Liver (tissue), 9 donors: ENCODE data around the gene GDI1. TPM values are rescaled to one million over a fixed set of nuclear protein-coding genes. Genes with fewer than 3 reads are reported as not detected.

Source experiments
- DNase-seq: peaks from one replicate; pipeline ENCODE4 v3.0.0-alpha.2; 2017; ENCODE audit warnings: low spot score
- H3K27ac ChIP-seq, 2 donors: one replicate each; pipeline ENCODE4 v1.7.0; 2013; ENCODE audit warnings: inconsistent platforms in 2 of 2, low read length in 2 of 2, control low read depth in 1 of 2, low read depth in 1 of 2, mild to moderate bottlenecking in 1 of 2
- H3K27me3 ChIP-seq, 4 donors: one replicate each; pipeline versions ENCODE4 v1.6.1 to v1.7.0; 2013; ENCODE audit warnings: low read length in 3 of 4, inconsistent platforms in 1 of 4, mild to moderate bottlenecking in 1 of 4, moderate library complexity in 1 of 4; ENCODE audit not compliant: control insufficient read depth in 4 of 4, insufficient read depth in 4 of 4
- H3K36me3 ChIP-seq, 4 donors: one replicate each; pipeline versions ENCODE4 v1.6.1 to v1.7.0; 2013; ENCODE audit warnings: low read length in 3 of 4, mild to moderate bottlenecking in 3 of 4, low read depth in 1 of 4, moderate library complexity in 1 of 4; ENCODE audit not compliant: control insufficient read depth in 4 of 4, insufficient read depth in 3 of 4
- H3K4me1 ChIP-seq, 4 donors: one replicate each; pipeline versions ENCODE4 v1.6.1 to v1.7.0; 2013; ENCODE audit warnings: low read length in 3 of 4, mild to moderate bottlenecking in 3 of 4, moderate library complexity in 1 of 4; ENCODE audit not compliant: control insufficient read depth in 4 of 4, insufficient read depth in 4 of 4
- H3K4me3 ChIP-seq, 3 donors: one replicate each; pipeline versions ENCODE4 v1.6.1 to v1.7.0; 2013; ENCODE audit warnings: low read length in 3 of 3, control low read depth in 1 of 3, low read depth in 1 of 3, mild to moderate bottlenecking in 1 of 3
- H3K9ac ChIP-seq, 2 donors: one replicate each; pipeline ENCODE4 v1.7.0; 2013; ENCODE audit warnings: low read length in 2 of 2, mild to moderate bottlenecking in 2 of 2, moderate library complexity in 2 of 2, control low read depth in 1 of 2, low read depth in 1 of 2
- H3K9me3 ChIP-seq, 4 donors: one replicate each; pipeline versions ENCODE4 v1.6.1 to v1.7.0; 2013; ENCODE audit warnings: low read length in 3 of 4; ENCODE audit not compliant: control insufficient read depth in 4 of 4
- EGR1 ChIP-seq, 2 donors: IDR thresholded peaks; 2 replicates each; pipeline ENCODE4 v1.6.1; 2016 to 2018; ENCODE audit warnings: antibody characterized with exemption in 2 of 2, low read depth in 2 of 2
- FOXA1 ChIP-seq: IDR thresholded peaks from 2 replicates; pipeline ENCODE4 v1.6.1; 2016; ENCODE audit warnings: antibody characterized with exemption
- FOXA2 ChIP-seq: IDR thresholded peaks from 2 replicates; pipeline ENCODE4 v1.6.1; 2016; ENCODE audit warnings: antibody characterized with exemption
- GABPA ChIP-seq, 2 donors: IDR thresholded peaks in 1 of 2; conservative IDR thresholded peaks in 1 of 2; 2 replicates each; pipeline ENCODE4 v1.6.1; 2016; ENCODE audit warnings: antibody characterized with exemption in 2 of 2, mild to moderate bottlenecking in 1 of 2, moderate library complexity in 1 of 2
- HNF4A ChIP-seq, 2 donors: conservative IDR thresholded peaks; 2 replicates each; pipeline ENCODE4 v1.6.1; 2016; ENCODE audit warnings: antibody characterized with exemption in 2 of 2, mild to moderate bottlenecking in 2 of 2
- HNF4G ChIP-seq: IDR thresholded peaks from 2 replicates; pipeline ENCODE4 v1.6.1; 2016; ENCODE audit warnings: antibody characterized with exemption
- JUND ChIP-seq, 2 donors: IDR thresholded peaks; 2 replicates each; pipeline ENCODE4 v1.6.1; 2016; ENCODE audit warnings: antibody characterized with exemption in 2 of 2
- MAX ChIP-seq: IDR thresholded peaks from 2 replicates; pipeline ENCODE4 v1.6.1; 2016; ENCODE audit warnings: antibody characterized with exemption
- NR2F2 ChIP-seq: IDR thresholded peaks from 2 replicates; pipeline ENCODE4 v1.6.1; 2016; ENCODE audit warnings: antibody characterized with exemption
- RAD21 ChIP-seq, 2 donors: IDR thresholded peaks; 2 replicates each; pipeline ENCODE4 v1.6.1; 2016; ENCODE audit warnings: antibody characterized with exemption in 2 of 2, mild to moderate bottlenecking in 2 of 2
- REST ChIP-seq: IDR thresholded peaks from 2 replicates; pipeline ENCODE4 v1.6.1; 2016; ENCODE audit warnings: antibody characterized with exemption, mild to moderate bottlenecking
- RXRA ChIP-seq, 2 donors: IDR thresholded peaks; 2 replicates each; pipeline ENCODE4 v1.6.1; 2017 to 2018; ENCODE audit warnings: antibody characterized with exemption in 2 of 2, mild to moderate bottlenecking in 1 of 2
- SP1 ChIP-seq: IDR thresholded peaks from 2 replicates; pipeline ENCODE4 v1.6.1; 2018; ENCODE audit warnings: antibody characterized with exemption, mild to moderate bottlenecking
- TAF1 ChIP-seq: conservative IDR thresholded peaks from 2 replicates; pipeline ENCODE4 v1.6.1; 2016; ENCODE audit warnings: antibody characterized with exemption, mild to moderate bottlenecking
- YY1 ChIP-seq: IDR thresholded peaks from 2 replicates; pipeline ENCODE4 v1.6.1; 2016; ENCODE audit warnings: antibody characterized with exemption, mild to moderate bottlenecking
- WGBS: extraction: QIAGEN DNeasy Blood & Tissue Kit; methylation state at CpG from one replicate; pipeline ENCODE4 v1.1.7; 2013; 5-methylcytosine and 5-hydroxymethylcytosine counted together
- polyA plus RNA-seq, 2 donors: library from polyadenylated mRNA; stranded (reverse) in 1 of 2; unstranded in 1 of 2; fragments of 200-250 nt in 1 of 2; fragments of >200 nt in 1 of 2; fragmentation: Nextera tagmentation in 1 of 2; extraction: Ambion mirVana in 1 of 2; gene quantifications; one replicate each; pipeline versions ENCODE4 v1.2.1 to v1.2.3, GENCODE V29; 2013 to 2015
- total RNA-seq, 2 donors: library from RNA; depleted of rRNA; stranded (reverse); fragments of >200 nt; gene quantifications; one replicate each; pipeline ENCODE4 v1.2.3, GENCODE V29; 2014
- TF ChIP-seq, protein P1 (sequence below): fragments of 150-350 bp; IDR thresholded peaks from 2 replicates; pipeline ENCODE4 v1.5.1; 2017; ENCODE audit warnings: improper control_type of control experiment, low read depth, low read length; ENCODE audit not compliant: missing input control
- TF ChIP-seq, protein P2 (sequence below): IDR thresholded peaks from 2 replicates; pipeline ENCODE4 v1.6.1; 2016; ENCODE audit warnings: antibody characterized with exemption
- TF ChIP-seq, protein P3 (sequence below): IDR thresholded peaks from 2 replicates; pipeline ENCODE4 v1.6.1; 2016; ENCODE audit warnings: antibody characterized with exemption
- donor health status: healthy.
- donor health status: healthy.
- donor health status: healthy.
- donor health status: healthy.
- donor health status: healthy.

GDI1 gene
- total and polyA plus RNA-seq, 4 donors = 12.8 to 35.6 (median 20.5) TPM

GRCh38 chrX:154435171-154435733, 1.7 kb upstream of the GDI1 start:
- TF ChIP-seq SP1 (no peak), MAX (no peak), FOXA2 (no peak), RAD21 (IDR thresholded peaks at IDR 0.05) (no peak), HNF4G (no peak), EGR1 (IDR thresholded peaks at IDR 0.05; ENCODE audit: low read depth in 2 of 2) (no peak), FOXA1 (no peak)
- TF ChIP-seq, protein P1, sequence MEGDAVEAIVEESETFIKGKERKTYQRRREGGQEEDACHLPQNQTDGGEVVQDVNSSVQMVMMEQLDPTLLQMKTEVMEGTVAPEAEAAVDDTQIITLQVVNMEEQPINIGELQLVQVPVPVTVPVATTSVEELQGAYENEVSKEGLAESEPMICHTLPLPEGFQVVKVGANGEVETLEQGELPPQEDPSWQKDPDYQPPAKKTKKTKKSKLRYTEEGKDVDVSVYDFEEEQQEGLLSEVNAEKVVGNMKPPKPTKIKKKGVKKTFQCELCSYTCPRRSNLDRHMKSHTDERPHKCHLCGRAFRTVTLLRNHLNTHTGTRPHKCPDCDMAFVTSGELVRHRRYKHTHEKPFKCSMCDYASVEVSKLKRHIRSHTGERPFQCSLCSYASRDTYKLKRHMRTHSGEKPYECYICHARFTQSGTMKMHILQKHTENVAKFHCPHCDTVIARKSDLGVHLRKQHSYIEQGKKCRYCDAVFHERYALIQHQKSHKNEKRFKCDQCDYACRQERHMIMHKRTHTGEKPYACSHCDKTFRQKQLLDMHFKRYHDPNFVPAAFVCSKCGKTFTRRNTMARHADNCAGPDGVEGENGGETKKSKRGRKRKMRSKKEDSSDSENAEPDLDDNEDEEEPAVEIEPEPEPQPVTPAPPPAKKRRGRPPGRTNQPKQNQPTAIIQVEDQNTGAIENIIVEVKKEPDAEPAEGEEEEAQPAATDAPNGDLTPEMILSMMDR = no peak
- peaks cover 3 to 10% (median 5%) of the 10 kb centered on the region in 4 donors for H3K36me3 ChIP-seq
- H3K9ac ChIP-seq = no peak overlapping the region
- no peak for DNase-seq
- no peaks in the 10 kb centered on the region for H3K9me3 ChIP-seq
- H3K4me3 ChIP-seq = no peak overlapping the region
- H3K4me1 ChIP-seq = peaks cover 10 to 20% (median 14%) of the 10 kb centered on the region in 4 donors
- no peak overlapping the region for H3K27ac ChIP-seq
- H3K27me3 ChIP-seq = no peaks in the 10 kb centered on the region
- WGBS = 96% methylated on average over 19 of the region's 19 CpGs

GRCh38 chrX:154436374-154436982, 476 bp upstream of the GDI1 start:
- Histone ChIP-seq H3K4me1 (peaks cover 10 to 18% (median 14%) of the 10 kb centered on the region in 4 donors), H3K9ac (no peak overlapping the region), H3K4me3 (peak overlapping the region in 2 of 3 donors; percentile 26 to 75), H3K36me3 (peaks cover 3 to 10% (median 5%) of the 10 kb centered on the region in 4 donors), H3K27me3 (no peaks in the 10 kb centered on the region), H3K9me3 (no peaks in the 10 kb centered on the region), H3K27ac (peak overlapping the region; percentile 37 to 50)
- 17% methylated on average over 52 of the region's 78 CpGs for WGBS
- TF ChIP-seq HNF4G (no peak), FOXA1 (no peak), FOXA2 (no peak), RAD21 (IDR thresholded peaks at IDR 0.05) (no peak), RXRA (IDR thresholded peaks at IDR 0.05) (no peak), HNF4A (conservative IDR thresholded peaks at IDR 0.05) (no peak), YY1 (no peak), GABPA (IDR thresholded peaks at IDR 0.05 in 1 of 2, conservative IDR thresholded peaks at IDR 0.05 in 1 of 2) (no peak), MAX (no peak), EGR1 (IDR thresholded peaks at IDR 0.05; ENCODE audit: low read depth in 2 of 2) (no peak), NR2F2 (no peak), JUND (IDR thresholded peaks at IDR 0.05) (no peak), TAF1 (no peak), REST (no peak)
- TF ChIP-seq, protein P2, sequence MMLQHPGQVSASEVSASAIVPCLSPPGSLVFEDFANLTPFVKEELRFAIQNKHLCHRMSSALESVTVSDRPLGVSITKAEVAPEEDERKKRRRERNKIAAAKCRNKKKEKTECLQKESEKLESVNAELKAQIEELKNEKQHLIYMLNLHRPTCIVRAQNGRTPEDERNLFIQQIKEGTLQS = no peak
- TF ChIP-seq, protein P3, sequence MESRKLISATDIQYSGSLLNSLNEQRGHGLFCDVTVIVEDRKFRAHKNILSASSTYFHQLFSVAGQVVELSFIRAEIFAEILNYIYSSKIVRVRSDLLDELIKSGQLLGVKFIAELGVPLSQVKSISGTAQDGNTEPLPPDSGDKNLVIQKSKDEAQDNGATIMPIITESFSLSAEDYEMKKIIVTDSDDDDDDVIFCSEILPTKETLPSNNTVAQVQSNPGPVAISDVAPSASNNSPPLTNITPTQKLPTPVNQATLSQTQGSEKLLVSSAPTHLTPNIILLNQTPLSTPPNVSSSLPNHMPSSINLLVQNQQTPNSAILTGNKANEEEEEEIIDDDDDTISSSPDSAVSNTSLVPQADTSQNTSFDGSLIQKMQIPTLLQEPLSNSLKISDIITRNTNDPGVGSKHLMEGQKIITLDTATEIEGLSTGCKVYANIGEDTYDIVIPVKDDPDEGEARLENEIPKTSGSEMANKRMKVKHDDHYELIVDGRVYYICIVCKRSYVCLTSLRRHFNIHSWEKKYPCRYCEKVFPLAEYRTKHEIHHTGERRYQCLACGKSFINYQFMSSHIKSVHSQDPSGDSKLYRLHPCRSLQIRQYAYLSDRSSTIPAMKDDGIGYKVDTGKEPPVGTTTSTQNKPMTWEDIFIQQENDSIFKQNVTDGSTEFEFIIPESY = no peak
- no peak for DNase-seq
